ENCODE data around the gene BOLA3. TPM values are rescaled to one million over a fixed set of nuclear protein-coding genes. Genes with fewer than 3 reads are reported as not detected.

The BOLA3 gene
- total and polyA plus RNA-seq, 2 of the 4 experiments (the other 2 are of a cell fraction), result 13.3 to 39.5 TPM

- H3K27ac ChIP-seq (ENCODE audit: insufficient read depth, low read length), result no peak overlapping the region
- WGBS, 2 experiments (ENCODE audit: extremely low coverage in 2 of 2, insufficient read length in 1 of 2), result 90% methylated on average over 12 of the region's 26 CpGs; no CpG with 5 or more reads in 1 of the 2 experiments
- TF ChIP-seq MXI1 (IDR thresholded peaks at IDR 0.05; ENCODE audit: borderline replicate concordance, low read depth, low read length) (no peak), POLR2A (IDR thresholded peaks at IDR 0.05; ENCODE audit: low read depth, low read length) (no peak), CTCF (conservative IDR thresholded peaks at IDR 0.05; ENCODE audit: low read depth, low read length) (no peak), USF2 (IDR thresholded peaks at IDR 0.05; ENCODE audit: low read depth, low read length) (no peak), FOS (IDR thresholded peaks at IDR 0.05; ENCODE audit: low read depth, low read length) (no peak), MAZ (IDR thresholded peaks at IDR 0.05; ENCODE audit: borderline replicate concordance, low read depth, low read length) (no peak), MAFK (IDR thresholded peaks at IDR 0.05; ENCODE audit: low read depth, low read length) (no peak), BHLHE40 (IDR thresholded peaks at IDR 0.05; ENCODE audit: low read depth, low read length) (no peak), CEBPB (IDR thresholded peaks at IDR 0.05; ENCODE audit: low read depth, low read length) (no peak), SMC3 (IDR thresholded peaks at IDR 0.05; ENCODE audit: low read depth, low read length) (no peak), RCOR1 (IDR thresholded peaks at IDR 0.05; ENCODE audit: insufficient replicate concordance, low read length) (no peak), ELK1 (IDR thresholded peaks at IDR 0.05; ENCODE audit: borderline replicate concordance, low read depth, low read length) (no peak), RAD21 (IDR thresholded peaks at IDR 0.05; ENCODE audit: low read length) (no peak), RFX5 (IDR thresholded peaks at IDR 0.05; ENCODE audit: low read depth, low read length) (no peak), CHD1 (IDR thresholded peaks at IDR 0.05; ENCODE audit: low read depth, low read length) (no peak)
Measured at GRCh38 chr2:74089816-74090745, 57.6 kb downstream of the BOLA3 start.

More at GRCh38 chr2:74089816-74090745, 57.6 kb downstream of the BOLA3 start:
- in situ Hi-C loops (cut with MboI; ENCODE audit: low sequenced_read_pairs) (no loop called here), dilution Hi-C loops (cut with HindIII; ENCODE audit: low sequenced_read_pairs, unreplicated experiment) (no loop called here), intact Hi-C loops (cut with micrococcal nuclease) (no loop called here)
- H2AK9ac ChIP-seq (replicated peaks; ENCODE audit: low read depth, low read length, poor library complexity), result no peak overlapping the region
- H3K4ac ChIP-seq (ENCODE audit: low read depth, low read length), result no peak overlapping the region
- no peak overlapping the region for H3K23ac ChIP-seq (ENCODE audit: low read depth, low read length)
- ATAC-seq (ENCODE audit: low read depth), result no peak
- no peak overlapping the region for H2BK120ac ChIP-seq (ENCODE audit: low read depth, low read length)
- H3K14ac ChIP-seq (replicated peaks; ENCODE audit: low read depth, low read length), result no peak overlapping the region
- CTCF ChIA-PET, result no interaction called here
- no peaks in the 10 kb centered on the region for H3K27me3 ChIP-seq (ENCODE audit: control insufficient read depth, insufficient read depth, low read length)
- H2AK5ac ChIP-seq (ENCODE audit: low read depth, low read length), result no peak overlapping the region
- H2BK5ac ChIP-seq (ENCODE audit: low read depth, low read length, poor library complexity, severe bottlenecking), result no peak overlapping the region
- no peaks in the 10 kb centered on the region for H3K4me1 ChIP-seq (ENCODE audit: control insufficient read depth, insufficient read depth, low read length)
- H2BK20ac ChIP-seq (ENCODE audit: low read depth, low read length), result no peak overlapping the region
- H3K9me1 ChIP-seq (ENCODE audit: insufficient read depth, low read length), result no peaks in the 10 kb centered on the region
- H3K9ac ChIP-seq (ENCODE audit: low read depth, low read length), result no peak overlapping the region
- no peak overlapping the region for H2AFZ ChIP-seq (replicated peaks; ENCODE audit: low read length, poor library complexity)
- no peak overlapping the region for H4K8ac ChIP-seq (ENCODE audit: low read depth in 2 of 2, low read length in 2 of 2)
- H2BK15ac ChIP-seq (ENCODE audit: low read depth, low read length), result no peak overlapping the region
- H3K79me1 ChIP-seq (ENCODE audit: low read depth in 1 of 2, low read length in 2 of 2), result no peaks in the 10 kb centered on the region; a peak in 2 of 4 replicates
- no peaks in the 10 kb centered on the region for H3K9me3 ChIP-seq (ENCODE audit: control insufficient read depth, insufficient read depth, low read length)
- no peak overlapping the region for H4K91ac ChIP-seq (ENCODE audit: insufficient read depth, low read depth, low read length)
- no peak overlapping the region for H3K4me2 ChIP-seq (ENCODE audit: low read depth, low read length)
- H3K56ac ChIP-seq (ENCODE audit: extremely low read depth, insufficient read depth, low read length), result no peak overlapping the region
- peaks cover 55% of the 10 kb centered on the region for H3K36me3 ChIP-seq (ENCODE audit: control insufficient read depth, insufficient read depth, low read length)
- POLR2A ChIA-PET (ENCODE audit: unreplicated experiment), result no interaction called here
- H4K20me1 ChIP-seq (ENCODE audit: insufficient read depth, low read length), result no peaks in the 10 kb centered on the region; the same call in 1 of the 2 replicates
- H3K4me3 ChIP-seq (ENCODE audit: insufficient read depth, low read depth, low read length), result no peak overlapping the region
- no TSS peak for BruUV-seq (replicated peaks)
- no peak overlapping the region for H3K18ac ChIP-seq (ENCODE audit: low read depth, low read length)
- no peak for DNase-seq
- H4K5ac ChIP-seq (ENCODE audit: low read depth, low read length), result no peak overlapping the region
